Measurements from ENCODE around the gene TAS1R3.
A peak's percentile ranks its signal among the peaks of the same experiment; 100 is the strongest.
"Not testable (repeated sequence)": the region's sequence is repeated elsewhere in the genome, so short reads cannot be mapped to it uniquely, and the experiment has no call there.

Gene TAS1R3

GRCh38 chr1:1354271-1355247 is 23.5 kb downstream of the TAS1R3 start:
- DNase-seq, result no peak

- DNase-seq, result no peak
Observed at GRCh38 chr1:1355416-1355815, 24.3 kb downstream of the TAS1R3 start.

- no peak for DNase-seq
Observed at GRCh38 chr1:1356166-1356795, 25.2 kb downstream of the TAS1R3 start.

- no peak for DNase-seq
Observed at GRCh38 chr1:1356796-1357401, 25.8 kb downstream of the TAS1R3 start.

- no peak for DNase-seq
Observed at GRCh38 chr1:1357871-1358432, 26.9 kb downstream of the TAS1R3 start.

- DNase-seq, result no peak
Observed at GRCh38 chr1:1358433-1359271, 27.6 kb downstream of the TAS1R3 start, which contains the start of gene MXRA8. TSS of gene MXRA8 (minus strand) at chr1:1358555. CDS start at chr1:1358504, 51 bp downstream.

DNA sequence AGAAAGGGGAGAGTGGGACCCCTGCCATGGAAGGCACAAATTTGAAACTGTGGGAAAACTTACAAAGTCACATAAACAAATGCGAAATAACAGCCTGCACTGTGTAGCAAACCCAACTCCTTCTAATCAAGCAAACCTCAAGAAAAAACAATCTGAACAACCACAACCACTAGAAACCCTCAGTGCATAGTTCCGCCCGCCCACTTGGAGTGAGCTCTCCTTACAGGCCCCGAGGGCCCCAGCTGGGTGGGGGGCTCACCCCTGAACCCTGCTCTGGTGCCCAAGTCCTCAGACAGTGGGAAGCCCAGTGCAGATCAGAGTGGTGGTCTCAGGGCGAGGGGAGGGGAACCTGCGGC is 28.2 kb downstream of the TAS1R3 start:
- DNase-seq, result no peak

GRCh38 chr1:1359664-1360468 is 28.8 kb downstream of the TAS1R3 start:
- no peak for DNase-seq

DNA sequence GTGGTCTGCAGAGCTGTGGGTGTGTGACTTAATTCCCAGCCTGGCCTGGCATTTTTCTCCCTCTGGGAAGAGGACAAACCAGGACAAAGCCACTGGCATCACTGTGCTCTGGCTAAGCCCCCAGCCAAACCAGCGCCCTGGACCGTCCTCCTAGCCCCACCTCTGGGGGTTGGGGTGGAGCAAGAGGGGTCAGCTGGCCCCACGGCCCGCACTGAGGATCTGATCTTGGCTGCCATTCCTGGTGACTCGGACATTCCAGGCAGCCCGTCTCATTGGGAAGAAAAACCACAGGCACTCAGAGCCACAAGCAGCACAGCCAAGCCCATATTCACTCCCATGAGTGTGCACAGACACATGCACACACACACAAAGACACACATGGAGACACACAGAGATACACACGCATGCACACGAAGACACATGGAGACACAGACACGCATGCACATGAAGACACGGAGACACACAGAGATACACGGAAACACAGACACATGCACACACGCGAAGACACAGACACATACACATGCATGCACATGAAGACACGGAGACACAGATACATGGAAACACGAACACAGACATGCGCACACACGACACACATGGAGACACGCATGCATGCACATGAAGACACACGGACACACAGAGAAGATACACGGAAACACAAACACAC is 29.6 kb downstream of the TAS1R3 start:
- no peak for DNase-seq

DNA sequence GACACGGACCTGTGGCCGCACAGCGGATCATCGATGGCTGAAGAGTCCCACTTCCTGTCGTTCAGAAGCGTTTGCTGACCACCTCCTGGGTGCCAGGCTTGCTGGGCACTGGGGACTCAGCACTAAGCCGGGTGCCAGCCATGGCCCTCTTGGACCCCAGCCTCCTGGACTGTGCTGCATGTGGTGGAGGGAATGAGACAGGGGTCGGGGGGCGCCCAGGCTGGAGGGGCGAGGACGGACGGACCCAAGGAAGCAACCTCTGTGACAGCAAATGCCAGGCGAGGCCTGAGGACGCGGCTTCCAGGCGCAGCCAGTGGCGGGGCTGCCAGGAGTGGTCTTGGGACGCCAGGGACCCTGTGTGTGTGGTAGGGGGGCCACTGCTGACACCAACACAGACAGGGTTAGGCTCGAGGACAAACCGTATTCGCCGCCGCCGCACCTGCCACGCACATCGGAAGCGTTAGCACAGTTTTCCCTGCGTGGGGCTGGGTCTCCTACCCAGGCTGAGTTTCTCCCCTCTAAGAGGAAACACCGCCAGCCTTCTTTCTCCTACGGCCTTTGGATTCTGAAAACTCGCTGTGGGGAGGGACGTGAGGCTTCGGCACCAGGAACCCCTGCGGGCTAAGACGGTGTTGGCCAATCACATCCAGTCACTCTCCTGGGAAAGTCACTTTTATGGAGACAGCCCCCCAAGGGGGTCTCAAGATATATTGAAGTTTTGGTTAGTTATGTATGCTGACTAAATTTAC is 30.3 kb downstream of the TAS1R3 start:
- DNase-seq, result no peak

DNA sequence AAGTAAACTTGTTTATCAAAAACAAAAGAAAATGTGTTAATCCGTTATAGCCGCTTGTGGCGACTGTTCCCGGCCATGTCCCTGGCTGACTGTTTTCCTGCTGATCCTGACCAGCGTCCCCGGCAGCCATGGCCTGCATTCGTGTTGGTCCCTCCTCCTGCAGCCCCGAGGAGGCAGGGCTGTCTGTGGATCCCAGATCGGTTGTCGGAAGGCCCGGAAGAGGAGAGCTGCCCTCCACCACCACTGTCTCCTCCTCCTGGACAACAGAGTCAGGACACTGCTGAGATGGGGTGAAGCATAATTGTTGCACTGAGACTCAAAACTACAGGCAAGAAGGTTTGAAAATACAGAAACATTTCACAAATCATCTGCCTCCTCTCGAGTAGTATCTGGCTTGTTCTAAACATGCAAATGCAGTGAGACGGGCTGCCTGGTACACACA is 30.9 kb downstream of the TAS1R3 start:
- DNase-seq, result no peak

DNA sequence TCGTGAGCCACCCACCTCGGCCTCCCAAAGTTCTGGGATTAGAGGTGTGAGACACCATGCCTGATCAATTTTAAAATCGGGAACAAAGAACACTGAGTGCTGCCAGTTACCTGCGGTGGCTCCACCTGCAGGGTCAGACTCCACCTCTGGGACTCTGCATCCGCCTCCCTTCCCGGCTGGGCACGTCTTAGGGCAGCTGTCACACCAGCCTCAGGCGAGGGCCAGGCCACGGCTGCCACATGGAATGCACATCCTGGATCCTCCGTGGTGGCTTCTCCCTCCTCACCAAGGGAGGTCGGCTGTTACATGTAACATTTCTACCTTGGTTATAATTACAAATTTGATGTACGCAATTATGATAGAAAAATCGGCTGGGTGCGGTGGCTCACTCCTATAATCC is 33.2 kb downstream of the TAS1R3 start:
- no peak for DNase-seq

DNA sequence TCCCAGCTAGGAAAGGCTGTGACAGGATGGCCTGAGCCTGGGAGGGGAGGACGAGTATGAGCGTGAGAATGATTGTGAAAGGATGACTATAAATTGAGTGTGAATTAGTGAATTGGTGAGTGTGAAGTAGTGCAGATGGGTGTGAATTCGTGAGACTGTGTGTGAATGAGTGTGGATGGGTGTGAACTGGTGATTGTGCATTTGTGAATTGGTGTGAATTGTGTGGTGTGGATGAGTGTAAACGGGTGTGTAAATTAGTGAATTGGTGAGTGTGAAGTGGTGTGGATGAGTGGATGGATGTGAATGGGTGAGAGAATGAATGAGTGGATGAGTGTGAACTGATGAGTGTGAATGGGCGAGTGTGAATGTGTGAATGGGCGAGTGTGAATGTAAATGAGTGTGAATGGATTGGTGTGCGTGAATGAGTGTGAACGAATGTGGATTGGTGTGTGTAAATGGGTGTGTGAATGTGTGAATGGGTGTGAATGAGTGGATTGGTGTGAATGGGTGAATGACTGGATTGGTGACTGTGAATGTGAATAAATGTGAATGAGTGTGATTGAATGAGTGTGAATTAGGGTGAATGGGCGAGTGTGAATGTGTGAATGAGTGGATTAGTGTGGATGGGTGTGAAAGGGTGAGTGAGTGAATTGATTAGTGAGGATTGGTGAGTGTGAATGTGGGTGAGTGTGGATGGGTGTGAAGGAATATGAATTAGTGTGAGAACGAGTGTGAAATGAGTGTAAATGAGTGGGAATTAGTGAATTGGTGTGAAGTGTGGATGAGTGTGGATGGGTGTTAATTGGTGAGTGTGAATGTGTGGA is 35.0 kb downstream of the TAS1R3 start:
- DNase-seq, result no peak

DNA sequence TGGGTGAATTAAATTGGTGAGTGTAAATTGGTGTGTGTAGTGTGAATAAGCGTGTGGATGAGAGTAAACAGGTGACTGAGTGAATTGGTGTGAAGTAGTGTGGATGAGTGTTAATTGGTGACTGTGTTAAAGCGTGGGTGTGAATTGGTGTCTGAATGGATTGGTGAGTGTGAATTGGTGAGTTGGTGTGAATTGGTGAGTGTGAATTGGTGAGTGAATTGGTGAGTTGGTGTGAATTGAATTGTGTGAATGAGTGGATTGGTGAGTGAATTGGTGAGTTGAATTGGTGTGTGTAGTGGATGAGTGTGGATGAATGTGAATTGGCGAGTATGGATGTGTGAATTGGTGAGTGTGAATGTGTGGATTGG is 35.6 kb downstream of the TAS1R3 start:
- DNase-seq, result no peak

DNA sequence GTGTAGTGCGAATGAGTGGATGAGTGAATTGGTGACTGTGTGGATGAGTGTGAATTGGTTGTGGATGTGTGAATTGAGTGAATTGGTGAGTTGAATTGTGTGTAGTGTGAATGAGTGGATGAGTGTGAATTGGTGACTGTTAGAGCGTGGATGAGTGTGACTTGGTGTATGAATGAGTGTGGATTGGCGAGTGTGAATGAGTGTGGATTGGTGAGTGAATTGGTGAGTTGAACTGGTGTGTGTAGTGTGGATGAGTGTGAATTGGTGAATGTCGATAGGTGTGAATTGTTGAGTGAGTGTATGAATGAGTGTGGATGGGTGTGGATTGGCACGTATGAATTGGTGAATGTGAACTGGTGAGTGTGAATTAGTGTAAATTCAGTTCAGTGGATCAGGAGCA is 36.2 kb downstream of the TAS1R3 start:
- no peak for DNase-seq

DNA sequence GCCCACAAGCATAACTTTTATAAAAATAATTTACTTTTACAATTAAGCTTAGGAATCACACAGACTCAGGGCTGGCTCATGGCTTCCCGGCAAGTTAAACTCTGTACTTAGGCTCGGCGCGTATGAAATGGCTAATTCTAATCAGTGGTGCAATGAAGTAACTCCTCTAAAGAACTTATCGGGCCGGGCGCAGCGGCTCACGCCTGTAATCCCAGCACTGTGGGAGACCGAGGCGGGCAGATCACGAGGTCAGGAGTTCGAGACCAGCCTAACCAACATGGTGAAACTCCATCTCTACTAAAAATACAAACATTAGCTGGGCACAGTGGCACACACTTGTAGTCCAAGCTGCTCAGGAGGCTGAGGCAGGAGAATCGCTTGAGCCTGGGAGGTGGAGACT is 39.0 kb downstream of the TAS1R3 start:
- DNase-seq, result not testable (repeated sequence)

DNA sequence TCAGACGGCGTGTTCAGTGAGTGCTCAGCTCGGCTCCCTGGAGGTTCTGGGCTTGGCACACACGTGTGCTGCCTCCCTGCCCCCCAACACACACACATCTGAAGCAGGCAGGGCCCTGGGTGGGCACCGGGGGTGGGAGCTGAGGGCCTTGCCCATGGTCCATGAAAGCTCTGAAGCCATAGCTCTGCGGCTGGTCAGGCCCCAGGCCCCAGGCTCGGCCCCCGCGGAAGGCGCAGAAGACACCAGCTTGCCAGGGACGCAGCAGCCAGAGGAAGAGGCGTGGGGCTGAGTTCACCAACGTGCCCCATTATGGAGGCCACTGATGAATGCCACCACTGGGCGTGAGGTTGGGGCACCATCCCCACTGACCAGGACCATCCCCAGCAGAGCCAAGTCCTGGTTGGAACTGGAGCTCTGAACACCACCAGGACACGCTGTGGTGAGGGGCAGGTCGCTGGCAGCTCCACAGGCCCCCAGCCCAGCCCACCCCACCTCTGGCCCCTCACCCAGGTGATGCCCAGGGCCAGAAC is 39.8 kb downstream of the TAS1R3 start:
- no peak for DNase-seq

DNA sequence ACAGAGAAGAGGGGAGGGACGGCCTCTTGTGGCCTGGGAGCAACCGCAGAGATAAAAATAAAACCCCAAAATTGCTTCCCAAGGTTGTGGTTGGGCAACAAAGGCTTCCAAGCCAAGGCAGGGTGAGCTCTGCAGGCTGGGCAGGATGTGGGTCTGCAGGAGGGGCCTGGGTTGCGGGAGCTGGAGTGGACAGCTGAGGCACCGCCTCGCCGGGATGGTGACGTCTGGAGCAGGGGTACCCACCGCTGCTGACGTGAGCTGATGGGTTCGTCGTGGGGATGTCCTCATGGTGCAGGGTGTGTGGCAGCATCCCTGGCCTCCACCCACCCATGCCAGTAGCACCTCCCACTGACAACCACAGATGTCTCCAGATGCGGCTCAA is 40.3 kb downstream of the TAS1R3 start:
- DNase-seq, result peak; percentile 94
